Gastroesophageal sphincter (tissue), 3 donors: ENCODE data around the gene NOVA1.

Experiments
- CTCF ChIP-seq, 4 experiments: fragments of 200-600 bp in 2 of 4; fragments of 450-650 bp in 2 of 4; sonication (generic) in 1 of 4; IDR thresholded peaks; one replicate each; pipeline ENCODE4 v1.5.1; 2017 to 2019; ENCODE audit warnings: antibody characterized with exemption in 4 of 4, mild to moderate bottlenecking in 2 of 4, moderate library complexity in 2 of 4
- POLR2A ChIP-seq, 2 donors: fragments of 450-650 bp; IDR thresholded peaks; one replicate each; pipeline ENCODE4 v1.6.1; 2017; ENCODE audit warnings: antibody characterized with exemption in 2 of 2, mild to moderate bottlenecking in 2 of 2, moderate library complexity in 1 of 2

- TF ChIP-seq POLR2A (IDR thresholded peaks at IDR 0.05), result no peak
- TF ChIP-seq CTCF (IDR thresholded peaks at IDR 0.05), result no peak
Measured at GRCh38 chr14:26444822-26445221, 153.0 kb downstream of the NOVA1 start.
